ENCODE measurements around the gene PITPNC1. TPM values are rescaled to one million over a fixed set of nuclear protein-coding genes. Genes with fewer than 3 reads are reported as not detected.

Gene PITPNC1
- total and polyA plus RNA-seq, 8 donors = 9.7 to 21.9 (median 11.3) TPM

DNA sequence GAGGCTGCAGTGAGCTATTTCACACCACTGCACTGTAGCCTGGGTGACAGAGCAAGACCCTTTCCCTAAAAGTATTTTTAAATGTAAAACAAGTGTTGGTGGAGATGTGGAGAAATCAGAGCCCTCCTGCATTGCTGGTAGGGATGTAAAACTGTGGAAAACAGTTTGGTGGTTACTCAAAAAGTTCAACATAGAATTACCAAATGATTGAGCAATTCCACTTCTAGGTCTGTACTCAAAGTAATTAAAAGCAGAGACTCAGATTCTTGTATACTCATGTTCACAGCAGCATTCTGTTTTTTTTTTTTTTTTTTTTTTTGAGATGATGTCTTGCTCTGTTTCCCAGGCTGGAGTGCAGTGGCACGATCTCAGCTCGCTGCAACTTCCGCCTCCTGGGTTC, 141.8 kb downstream of the PITPNC1 start:
- intact Hi-C loops (cut with DNase I) = no loop called here
- no peak overlapping the region for H3K27ac ChIP-seq
- no peaks in the 10 kb centered on the region for H3K36me3 ChIP-seq
- H3K4me3 ChIP-seq = no peak overlapping the region
- no peaks in the 10 kb centered on the region for H3K9me3 ChIP-seq
- peaks cover 22 to 38% of the 10 kb centered on the region in 2 donors for H3K4me1 ChIP-seq
- TF ChIP-seq CTCF (IDR thresholded peaks at IDR 0.05) = no peak
- DNase-seq (no peak), ATAC-seq (peak; percentile 15)
- H3K27me3 ChIP-seq = no peaks in the 10 kb centered on the region

DNA sequence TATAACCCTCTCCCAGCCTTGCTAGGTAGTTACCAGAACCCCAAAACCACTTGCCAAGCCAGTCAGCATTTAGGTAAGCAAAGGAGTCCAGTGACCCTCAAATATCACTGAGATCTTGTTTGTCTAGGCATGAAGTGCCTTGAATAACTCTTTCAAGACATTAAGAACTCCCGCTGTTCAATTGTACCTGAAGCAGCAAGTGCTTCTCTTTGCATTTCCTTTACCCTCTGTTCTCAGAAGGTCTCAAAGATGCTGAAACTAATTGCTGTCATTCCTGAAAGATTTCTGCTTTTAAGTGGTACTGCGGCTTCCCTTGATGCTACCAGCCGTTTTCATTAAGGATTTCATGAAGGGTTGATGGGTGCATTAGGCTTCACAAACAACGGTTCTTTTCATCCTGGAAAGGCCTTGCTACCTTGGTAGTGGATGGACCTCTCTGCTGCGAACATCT, 142.7 kb downstream of the PITPNC1 start:
- ATAC-seq (peak; percentile 55), DNase-seq (no peak)
- Histone ChIP-seq H3K36me3 (no peaks in the 10 kb centered on the region), H3K4me1 (peaks cover 22 to 38% of the 10 kb centered on the region in 2 donors), H3K27ac (no peak overlapping the region), H3K4me3 (no peak overlapping the region), H3K27me3 (no peaks in the 10 kb centered on the region), H3K9me3 (no peaks in the 10 kb centered on the region)
- no peak for TF ChIP-seq CTCF (IDR thresholded peaks at IDR 0.05)
- intact Hi-C loops (cut with DNase I) = no loop called here

DNA sequence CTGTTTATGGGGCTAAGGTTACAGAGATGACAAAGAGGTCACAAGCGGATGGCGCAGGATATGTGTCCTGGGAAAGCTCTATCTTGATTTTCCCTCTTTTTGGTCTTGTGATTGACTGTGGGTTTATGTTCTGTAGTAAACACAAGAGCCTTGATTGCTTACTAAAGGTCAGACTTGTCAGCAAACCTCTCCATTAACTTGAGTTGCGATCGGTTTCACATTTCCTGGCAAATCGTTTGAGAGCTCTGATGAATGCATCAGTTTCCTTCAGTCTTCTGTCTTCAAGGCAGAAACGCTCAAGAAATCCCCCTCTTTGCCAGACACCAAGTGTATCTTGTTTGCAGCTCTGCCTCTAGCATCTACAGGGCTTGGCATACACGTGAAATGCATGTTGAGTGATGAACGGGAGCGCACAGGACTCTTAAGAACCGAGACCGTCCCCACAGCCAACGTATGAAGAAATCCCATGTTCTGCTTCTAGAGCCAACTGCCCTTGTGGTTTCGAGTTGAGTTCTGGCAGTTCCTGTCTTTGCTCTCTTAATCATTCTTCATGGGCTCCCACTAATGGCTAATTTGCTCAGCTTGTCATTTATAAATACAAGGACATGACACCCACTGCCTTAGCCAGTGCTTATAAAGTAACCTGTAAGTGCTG, 143.3 kb downstream of the PITPNC1 start:
- H3K27me3 ChIP-seq = no peaks in the 10 kb centered on the region

GRCh38 chr17:67520916-67521774, 144.1 kb downstream of the PITPNC1 start:
- intact Hi-C loops (cut with DNase I) = no loop called here
- no peak overlapping the region for H3K27ac ChIP-seq
- TF ChIP-seq CTCF (IDR thresholded peaks at IDR 0.05) = no peak
- no peaks in the 10 kb centered on the region for H3K27me3 ChIP-seq
- ATAC-seq (peak; percentile 83), DNase-seq (no peak)
- no peaks in the 10 kb centered on the region for H3K9me3 ChIP-seq
- H3K4me1 ChIP-seq = peaks cover 17 to 27% of the 10 kb centered on the region in 2 donors
- no peaks in the 10 kb centered on the region for H3K36me3 ChIP-seq
- H3K4me3 ChIP-seq = no peak overlapping the region

More for the DNA sequence above, 143.3 kb downstream of the PITPNC1 start:
- no peak overlapping the region for H3K27ac ChIP-seq
- no peak overlapping the region for H3K4me3 ChIP-seq
- H3K4me1 ChIP-seq = peaks cover 22 to 35% of the 10 kb centered on the region in 2 donors
- no peaks in the 10 kb centered on the region for H3K9me3 ChIP-seq
- DNase-seq (no peak), ATAC-seq (peak; percentile 42)
- H3K36me3 ChIP-seq = no peaks in the 10 kb centered on the region
- TF ChIP-seq CTCF (IDR thresholded peaks at IDR 0.05) = no peak
- intact Hi-C loops (cut with DNase I) = no loop called here

GRCh38 chr17:67521775-67522069, 144.6 kb downstream of the PITPNC1 start:
- ATAC-seq (no peak), DNase-seq (no peak)
- no peaks in the 10 kb centered on the region for H3K9me3 ChIP-seq
- no peaks in the 10 kb centered on the region for H3K27me3 ChIP-seq
- TF ChIP-seq CTCF (IDR thresholded peaks at IDR 0.05) = no peak
- no peak overlapping the region for H3K4me3 ChIP-seq
- peaks cover 17 to 26% of the 10 kb centered on the region in 2 donors for H3K4me1 ChIP-seq
- no peak overlapping the region for H3K27ac ChIP-seq
- H3K36me3 ChIP-seq = no peaks in the 10 kb centered on the region
- intact Hi-C loops (cut with DNase I) = no loop called here
